Activated CD4-positive, alpha-beta T cell treated with anti-CD3 and anti-CD28 coated beads for 4 hours (primary cell): Measurements from ENCODE around the gene SIGLEC9.

ENCODE experiments used
- DNase-seq, 2 donors: peaks; one replicate each; pipeline ENCODE4 v3.0.0-alpha.2; 2020

SIGLEC9 gene

GRCh38 chr19:51147663-51148062 is 23.0 kb downstream of the SIGLEC9 start:
- no peak for DNase-seq

- no peak for DNase-seq
Measured at GRCh38 chr19:51148580-51148979, 23.9 kb downstream of the SIGLEC9 start.

GRCh38 chr19:51150627-51151026 is 25.9 kb downstream of the SIGLEC9 start:
- no peak for DNase-seq

- DNase-seq = no peak
Measured at GRCh38 chr19:51156710-51157109, 32.0 kb downstream of the SIGLEC9 start.

GRCh38 chr19:51157265-51157664 is 32.6 kb downstream of the SIGLEC9 start:
- DNase-seq = no peak

- peak; percentile 67 to 77 for DNase-seq
Measured at GRCh38 chr19:51158474-51159129, 33.9 kb downstream of the SIGLEC9 start.

- no peak for DNase-seq
Measured at GRCh38 chr19:51159656-51160055, 35.0 kb downstream of the SIGLEC9 start.

GRCh38 chr19:51161266-51161665 is 36.6 kb downstream of the SIGLEC9 start:
- DNase-seq = no peak

GRCh38 chr19:51161867-51162496 is 37.3 kb downstream of the SIGLEC9 start:
- no peak for DNase-seq

GRCh38 chr19:51163257-51163656 is 38.6 kb downstream of the SIGLEC9 start:
- DNase-seq = no peak

- DNase-seq = no peak
Measured at GRCh38 chr19:51164215-51164614, 39.5 kb downstream of the SIGLEC9 start.

- DNase-seq = no peak
Measured at GRCh38 chr19:51166846-51167490, 42.3 kb downstream of the SIGLEC9 start.

GRCh38 chr19:51168564-51169282 is 44.0 kb downstream of the SIGLEC9 start:
- DNase-seq = no peak

- DNase-seq = peak; percentile 54 to 63
Measured at GRCh38 chr19:51169283-51169918, 44.7 kb downstream of the SIGLEC9 start.

- no peak for DNase-seq
Measured at GRCh38 chr19:51172223-51172622, 47.5 kb downstream of the SIGLEC9 start.

- no peak for DNase-seq
Measured at GRCh38 chr19:51173681-51174080, 49.0 kb downstream of the SIGLEC9 start.

- no peak for DNase-seq
Measured at GRCh38 chr19:51179256-51179655, 54.5 kb downstream of the SIGLEC9 start.
